Psoas muscle (tissue), 8 donors: Measurements from ENCODE around the gene PRSS38. TPM values are rescaled to one million over a fixed set of nuclear protein-coding genes. Genes with fewer than 3 reads are reported as not detected.
A peak's percentile ranks its signal among the peaks of the same experiment; 100 is the strongest.

ENCODE experiments used
- ATAC-seq, 4 donors: fragments of 200-7000 bp; cut with Tn5 transposase; one replicate each; pipeline ENCODE4 v1.9.1; 2020; ENCODE audit warnings: moderate library complexity in 3 of 4, mild to moderate bottlenecking in 2 of 4
- DNase-seq, 2 donors: peaks; one replicate each; pipeline ENCODE4 v3.0.0-alpha.2; 2020
- H3K27ac ChIP-seq: fragments of 200-600 bp; one replicate; pipeline ENCODE4 v1.8.0; 2022
- H3K27me3 ChIP-seq, 3 donors: fragments of 200-600 bp in 1 of 3; one replicate each; pipeline versions ENCODE4 v1.6.1 to v1.8.0; 2013 to 2022; ENCODE audit warnings: low read length in 2 of 3, mild to moderate bottlenecking in 2 of 3, moderate library complexity in 1 of 3; ENCODE audit not compliant: insufficient read depth in 3 of 3
- H3K36me3 ChIP-seq, 2 donors: fragments of 200-600 bp in 1 of 2; one replicate each; pipeline versions ENCODE4 v1.6.1 to v1.8.0; 2013 to 2022; ENCODE audit warnings: low read depth in 1 of 2, mild to moderate bottlenecking in 1 of 2, moderate library complexity in 1 of 2; ENCODE audit not compliant: insufficient read depth in 1 of 2
- H3K4me1 ChIP-seq: fragments of 200-600 bp; one replicate; pipeline ENCODE4 v1.8.0; 2022
- H3K4me3 ChIP-seq: fragments of 200-600 bp; one replicate; pipeline ENCODE4 v1.8.0; 2022; ENCODE audit warnings: mild to moderate bottlenecking
- H3K9me3 ChIP-seq: fragments of 200-600 bp; one replicate; pipeline ENCODE4 v1.8.0; 2022
- WGBS, 3 donors: extraction: QIAGEN DNeasy Blood & Tissue Kit; methylation state at CpG; one replicate each; pipeline versions ENCODE4 v1.1.6 to v1.1.7; 2013; 5-methylcytosine and 5-hydroxymethylcytosine counted together
- intact Hi-C, 2 donors: fragments of 100-400 bp; cut with DNase I; formaldehyde crosslinking; loops; one replicate each; pipeline versions ENCODE4 v1.11.0 to v1.14.2; 2022
- polyA plus RNA-seq, 3 donors: library from polyadenylated mRNA; stranded (reverse); fragments of 200-250 nt; gene quantifications; one replicate each; pipeline ENCODE4 v1.2.3, GENCODE V29; 2013
- total RNA-seq, 4 donors: library from RNA; stranded (reverse); fragmentation: NEBNext Ultra II Directional in 2 of 4; extraction: Animal tissue kit (Norgen Biotek cat#: 25700) in 2 of 4; gene quantifications; one replicate each; pipeline versions ENCODE4 v1.2.1 to v1.2.4, GENCODE V29; 2021 to 2023
- TF ChIP-seq, protein P1 (sequence below): fragments of 200-600 bp; IDR thresholded peaks from one replicate; pipeline ENCODE4 v1.8.0; 2022; ENCODE audit warnings: antibody characterized with exemption
- donor health status: healthy with polysubstance abuse.
- donor health status: DM: no; HTN: no; CAD: no; lungs with moderate emphysema.
- donor health status: Bipolar disorder and iron deficiency.
- donor health status: healthy.
- donor health status: DM: yes; HTN: yes; CAD: no.
- donor health status: DM: no; HTN: no; CAD: no.
- donor health status: DM: no; HTN: no; CAD: no.
- donor health status: DM: yes; HTN: yes; CAD: no.

PRSS38 gene
- total and polyA plus RNA-seq, 7 donors, result not detected

- Histone ChIP-seq H3K27me3 (no peaks in the 10 kb centered on the region), H3K4me1 (peaks cover 18% of the 10 kb centered on the region), H3K36me3 (no peaks in the 10 kb centered on the region), H3K9me3 (no peaks in the 10 kb centered on the region), H3K4me3 (peak overlapping the region; percentile 78), H3K27ac (no peak overlapping the region)
- peak in 2 of 4 donors; percentile 25 to 40 for ATAC-seq
- intact Hi-C loops, result loop anchor here in 1 of 2 donors (5.0 kb wide), 1 partner anchor 57 kb away; no protein-coding TSS in a partner anchor
- no peak for DNase-seq
- 69 to 73% (median 71%) methylated on average over 23 of the region's 23 CpGs for WGBS, 3 donors
- TF ChIP-seq, protein P1, sequence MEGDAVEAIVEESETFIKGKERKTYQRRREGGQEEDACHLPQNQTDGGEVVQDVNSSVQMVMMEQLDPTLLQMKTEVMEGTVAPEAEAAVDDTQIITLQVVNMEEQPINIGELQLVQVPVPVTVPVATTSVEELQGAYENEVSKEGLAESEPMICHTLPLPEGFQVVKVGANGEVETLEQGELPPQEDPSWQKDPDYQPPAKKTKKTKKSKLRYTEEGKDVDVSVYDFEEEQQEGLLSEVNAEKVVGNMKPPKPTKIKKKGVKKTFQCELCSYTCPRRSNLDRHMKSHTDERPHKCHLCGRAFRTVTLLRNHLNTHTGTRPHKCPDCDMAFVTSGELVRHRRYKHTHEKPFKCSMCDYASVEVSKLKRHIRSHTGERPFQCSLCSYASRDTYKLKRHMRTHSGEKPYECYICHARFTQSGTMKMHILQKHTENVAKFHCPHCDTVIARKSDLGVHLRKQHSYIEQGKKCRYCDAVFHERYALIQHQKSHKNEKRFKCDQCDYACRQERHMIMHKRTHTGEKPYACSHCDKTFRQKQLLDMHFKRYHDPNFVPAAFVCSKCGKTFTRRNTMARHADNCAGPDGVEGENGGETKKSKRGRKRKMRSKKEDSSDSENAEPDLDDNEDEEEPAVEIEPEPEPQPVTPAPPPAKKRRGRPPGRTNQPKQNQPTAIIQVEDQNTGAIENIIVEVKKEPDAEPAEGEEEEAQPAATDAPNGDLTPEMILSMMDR, result peak; percentile 26
These were observed 26.1 kb upstream of the PRSS38 start for GRCh38 chr1:227789084-227790033.

GRCh38 chr1:227790034-227790400 lies 25.5 kb upstream of the PRSS38 start:
- intact Hi-C loops, result loop anchor here in 1 of 2 donors (5.0 kb wide), 1 partner anchor 58 kb away; no protein-coding TSS in a partner anchor
- no peaks in the 10 kb centered on the region for H3K9me3 ChIP-seq
- WGBS, 3 donors, result 87 to 94% (median 92%) methylated on average over 2 of the region's 2 CpGs
- TF ChIP-seq, protein P1, result peak; percentile 0
- H3K4me3 ChIP-seq, result no peak overlapping the region
- H3K36me3 ChIP-seq, result no peaks in the 10 kb centered on the region
- H3K27me3 ChIP-seq, result peaks cover 0 to 2% (median 0%) of the 10 kb centered on the region in 3 donors
- DNase-seq, result no peak
- peaks cover 18% of the 10 kb centered on the region for H3K4me1 ChIP-seq
- H3K27ac ChIP-seq, result no peak overlapping the region
- no peak for ATAC-seq

DNA sequence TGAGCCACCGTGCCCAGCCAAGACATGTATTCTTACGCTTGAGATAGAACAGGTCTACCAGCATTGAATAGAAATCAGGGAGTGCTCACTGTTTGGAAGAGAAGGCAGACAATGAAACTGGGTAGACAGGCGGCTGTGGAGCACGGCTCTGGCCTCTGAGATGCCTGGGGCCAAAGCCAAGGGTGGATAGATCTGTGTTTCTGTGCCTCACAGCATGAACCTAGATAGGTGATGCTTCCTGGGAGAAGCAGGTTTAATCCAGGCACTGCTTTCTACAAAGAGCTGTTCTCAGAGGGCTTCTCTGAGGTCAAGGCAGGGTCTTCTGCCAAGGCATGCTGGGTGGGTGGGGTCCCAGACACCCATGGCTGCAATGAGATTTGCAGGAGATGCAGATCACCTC lies 24.6 kb upstream of the PRSS38 start:
- intact Hi-C loops, result loop anchor here in 1 of 2 donors (5.0 kb wide), 1 partner anchor 59 kb away; no protein-coding TSS in a partner anchor
- 83 to 91% (median 86%) methylated on average over 4 of the region's 4 CpGs for WGBS, 3 donors

GRCh38 chr1:227791425-227792143 lies 23.9 kb upstream of the PRSS38 start:
- intact Hi-C loops, result loop anchor here in 1 of 2 donors (5.0 kb wide), 1 partner anchor 59 kb away; no protein-coding TSS in a partner anchor
- WGBS, 3 donors, result 93 to 95% (median 93%) methylated on average over 6 of the region's 6 CpGs
- H3K27ac ChIP-seq, result no peak overlapping the region
- peaks cover 0 to 2% (median 0%) of the 10 kb centered on the region in 3 donors for H3K27me3 ChIP-seq
- H3K9me3 ChIP-seq, result no peaks in the 10 kb centered on the region
- TF ChIP-seq, protein P1, result no peak
- ATAC-seq (no peak), DNase-seq (no peak)
- H3K4me3 ChIP-seq, result no peak overlapping the region
- H3K36me3 ChIP-seq, result no peaks in the 10 kb centered on the region
- H3K4me1 ChIP-seq, result peaks cover 9% of the 10 kb centered on the region

More for the DNA sequence above, 24.6 kb upstream of the PRSS38 start:
- Histone ChIP-seq H3K9me3 (no peaks in the 10 kb centered on the region), H3K27ac (no peak overlapping the region), H3K4me1 (peaks cover 16% of the 10 kb centered on the region), H3K4me3 (no peak overlapping the region), H3K27me3 (peaks cover 0 to 2% (median 0%) of the 10 kb centered on the region in 3 donors), H3K36me3 (no peaks in the 10 kb centered on the region)
- no peak for DNase-seq
- no peak for ATAC-seq
- TF ChIP-seq, protein P1, result no peak
